ENCODE results near the gene CENPC.
A peak's percentile ranks its signal among the peaks of the same experiment; 100 is the strongest.
"Not testable (repeated sequence)": the region's sequence is repeated elsewhere in the genome, so short reads cannot be mapped to it uniquely, and the experiment has no call there.

The CENPC gene

GRCh38 chr4:67452100-67452845 lies 93.0 kb downstream of the CENPC start:
- CTCF ChIA-PET: interaction anchor here (0.6 kb wide), 1 partner anchor 23 kb away, joined by 4 read pairs; no protein-coding TSS in a partner anchor
- DNase-seq (ENCODE audit: low spot score): no peak
- TF ChIP-seq CTCF (conservative IDR thresholded peaks at IDR 0.05; ENCODE audit: low read depth): no peak
- no peak overlapping the region for H3K27ac ChIP-seq
- POLR2A ChIA-PET (ENCODE audit: low non-redundant PET): no interaction called here

GRCh38 chr4:67451464-67451863 lies 93.8 kb downstream of the CENPC start:
- TF ChIP-seq CTCF (conservative IDR thresholded peaks at IDR 0.05; ENCODE audit: low read depth): no peak
- CTCF ChIA-PET: interaction anchor here (0.6 kb wide), 1 partner anchor 22 kb away, joined by 4 read pairs; no protein-coding TSS in a partner anchor
- DNase-seq (ENCODE audit: low spot score): peak; percentile 57
- POLR2A ChIA-PET (ENCODE audit: low non-redundant PET): no interaction called here
- H3K27ac ChIP-seq: no peak overlapping the region

GRCh38 chr4:67448621-67449020 lies 96.7 kb downstream of the CENPC start:
- no peak for DNase-seq (ENCODE audit: low spot score)
- ChIA-PET POLR2A (ENCODE audit: low non-redundant PET) (no interaction called here), CTCF (no interaction called here)
- no peak for TF ChIP-seq CTCF (conservative IDR thresholded peaks at IDR 0.05; ENCODE audit: low read depth)
- H3K27ac ChIP-seq: no peak overlapping the region

GRCh38 chr4:67447873-67448272 lies 97.4 kb downstream of the CENPC start:
- H3K27ac ChIP-seq: no peak overlapping the region
- no peak for DNase-seq (ENCODE audit: low spot score)
- TF ChIP-seq CTCF (conservative IDR thresholded peaks at IDR 0.05; ENCODE audit: low read depth): no peak
- POLR2A ChIA-PET (ENCODE audit: low non-redundant PET): no interaction called here
- CTCF ChIA-PET: no interaction called here

- ChIA-PET POLR2A (ENCODE audit: low non-redundant PET) (no interaction called here), CTCF (no interaction called here)
- no peak for DNase-seq (ENCODE audit: low spot score)
- no peak overlapping the region for H3K27ac ChIP-seq
- TF ChIP-seq CTCF (conservative IDR thresholded peaks at IDR 0.05; ENCODE audit: low read depth): no peak
Observed at GRCh38 chr4:67446811-67447210, 98.5 kb downstream of the CENPC start.

- CTCF ChIA-PET: interaction anchor here (0.7 kb wide), 1 partner anchor 47 kb away, joined by 6 read pairs; no protein-coding TSS in a partner anchor
- DNase-seq (ENCODE audit: low spot score); POLR2A ChIA-PET (ENCODE audit: low non-redundant PET); H3K27ac ChIP-seq: not testable (repeated sequence)
Observed at GRCh38 chr4:67445881-67446280, 99.4 kb downstream of the CENPC start.

GRCh38 chr4:67438975-67439374 lies 106.3 kb downstream of the CENPC start:
- POLR2A ChIA-PET (ENCODE audit: low non-redundant PET): no interaction called here
- no peak for TF ChIP-seq CTCF (conservative IDR thresholded peaks at IDR 0.05; ENCODE audit: low read depth)
- H3K27ac ChIP-seq: no peak overlapping the region
- CTCF ChIA-PET: interaction anchor here (0.6 kb wide), 1 partner anchor 304 kb away, joined by 4 read pairs; no protein-coding TSS in a partner anchor
- DNase-seq (ENCODE audit: low spot score): no peak
